ENCODE results near the gene CASP1. TPM values are rescaled to one million over a fixed set of nuclear protein-coding genes. Genes with fewer than 3 reads are reported as not detected.
"Not testable (repeated sequence)": the region's sequence is repeated elsewhere in the genome, so short reads cannot be mapped to it uniquely, and the experiment has no call there.

The CASP1 gene
- total RNA-seq, 3 donors from 2014 or later: 9.4 to 15.4 (median 14.6) TPM

- Histone ChIP-seq H3K27ac (no peak overlapping the region), H3K9me3 (no peaks in the 10 kb centered on the region), H3K27me3 (no peaks in the 10 kb centered on the region), H3K4me1 (peaks cover 0 to 4% of the 10 kb centered on the region in 2 donors), H3K4me3 (no peak overlapping the region), H3K36me3 (no peaks in the 10 kb centered on the region)
- no peak for TF ChIP-seq POLR2AphosphoS5 (IDR thresholded peaks at IDR 0.05)
- DNase-seq (ENCODE audit: low spot score in 2 of 2): no peak
- intact Hi-C loops (cut with DNase I; ENCODE audit: low total_unique reads): no loop called here
Measured at GRCh38 chr11:105049481-105049880, 14.5 kb upstream of the CASP1 start.

- intact Hi-C loops (cut with DNase I; ENCODE audit: low total_unique reads): no loop called here
- H3K27ac ChIP-seq: peak overlapping the region in 1 of 2 donors; percentile 11
- no peak for TF ChIP-seq POLR2A (IDR thresholded peaks at IDR 0.05)
- no peak for TF ChIP-seq POLR2AphosphoS5 (IDR thresholded peaks at IDR 0.05)
- no peak for TF ChIP-seq CTCF (IDR thresholded peaks at IDR 0.05)
Measured at GRCh38 chr11:105046898-105047579, 12.1 kb upstream of the CASP1 start.

GRCh38 chr11:105045676-105046296 lies 10.8 kb upstream of the CASP1 start:
- Histone ChIP-seq H3K9me3 (no peaks in the 10 kb centered on the region), H3K27ac (peak overlapping the region; percentile 62 to 67), H3K4me3 (peak overlapping the region in 2 of 3 donors; percentile 38 to 62), H3K4me1 (peaks cover 0 to 4% of the 10 kb centered on the region in 2 donors), H3K27me3 (no peaks in the 10 kb centered on the region), H3K36me3 (no peaks in the 10 kb centered on the region)
- TF ChIP-seq POLR2A (IDR thresholded peaks at IDR 0.05) (no peak), POLR2AphosphoS5 (IDR thresholded peaks at IDR 0.05) (no peak), CTCF (IDR thresholded peaks at IDR 0.05) (no peak)
- intact Hi-C loops (cut with DNase I; ENCODE audit: low total_unique reads): no loop called here
- no peak for DNase-seq (ENCODE audit: low spot score in 2 of 2)

More at GRCh38 chr11:105046898-105047579, 12.1 kb upstream of the CASP1 start:
- DNase-seq (ENCODE audit: low spot score in 2 of 2): no peak
- Histone ChIP-seq H3K4me1 (peaks cover 0 to 4% of the 10 kb centered on the region in 2 donors), H3K4me3 (peak overlapping the region in 1 of 3 donors; percentile 19), H3K36me3 (no peaks in the 10 kb centered on the region), H3K9me3 (no peaks in the 10 kb centered on the region), H3K27me3 (no peaks in the 10 kb centered on the region)

GRCh38 chr11:105044557-105045524 lies 9.9 kb upstream of the CASP1 start, which contains the start of gene CARD16:
Gene CARD16, minus strand, starts transcription at chr11:105045335. Its CDS starts 38 bp downstream, at chr11:105045297.
- H3K4me3 ChIP-seq: peak within 1 kb of the TSS; percentile 17 to 62 (median 38)
- H3K27ac ChIP-seq: peak within 1 kb of the TSS; percentile 62 to 67
- H3K4me1 ChIP-seq; H3K27me3 ChIP-seq; DNase-seq (ENCODE audit: low spot score in 2 of 2); intact Hi-C loops (cut with DNase I; ENCODE audit: low total_unique reads); H3K9me3 ChIP-seq; H3K36me3 ChIP-seq: not testable (repeated sequence)

- H3K4me1 ChIP-seq: no peaks in the 10 kb centered on the region
- H3K27me3 ChIP-seq: no peaks in the 10 kb centered on the region
- intact Hi-C loops (cut with DNase I; ENCODE audit: low total_unique reads): no loop called here
- no peaks in the 10 kb centered on the region for H3K9me3 ChIP-seq
- no peaks in the 10 kb centered on the region for H3K36me3 ChIP-seq
- H3K4me3 ChIP-seq: no peak overlapping the region
- TF ChIP-seq POLR2AphosphoS5 (IDR thresholded peaks at IDR 0.05): no peak
- no peak for DNase-seq (ENCODE audit: low spot score in 2 of 2)
- no peak overlapping the region for H3K27ac ChIP-seq
Measured at GRCh38 chr11:105042178-105042577, 7.2 kb upstream of the CASP1 start.

- DNase-seq (ENCODE audit: low spot score in 2 of 2): no peak
- H3K27me3 ChIP-seq: no peaks in the 10 kb centered on the region
- TF ChIP-seq POLR2AphosphoS5 (IDR thresholded peaks at IDR 0.05) (no peak), POLR2A (IDR thresholded peaks at IDR 0.05) (no peak), CTCF (IDR thresholded peaks at IDR 0.05) (no peak)
- no peaks in the 10 kb centered on the region for H3K4me1 ChIP-seq
- H3K9me3 ChIP-seq: no peaks in the 10 kb centered on the region
- no peak overlapping the region for H3K27ac ChIP-seq
- no peaks in the 10 kb centered on the region for H3K36me3 ChIP-seq
- H3K4me3 ChIP-seq: no peak overlapping the region
- intact Hi-C loops (cut with DNase I; ENCODE audit: low total_unique reads): no loop called here
Measured at GRCh38 chr11:105040703-105041102, 5.8 kb upstream of the CASP1 start.

GRCh38 chr11:105034388-105034787 lies 556 bp downstream of the CASP1 start:
- H3K27me3 ChIP-seq; intact Hi-C loops (cut with DNase I; ENCODE audit: low total_unique reads); H3K9me3 ChIP-seq; DNase-seq (ENCODE audit: low spot score in 2 of 2); H3K36me3 ChIP-seq; H3K4me1 ChIP-seq: not testable (repeated sequence)
- H3K4me3 ChIP-seq: peak overlapping the region; percentile 32 to 64 (median 50)
- peak overlapping the region; percentile 78 to 83 for H3K27ac ChIP-seq

Data from breast epithelium (tissue), 4 donors.